Measurements from ENCODE around the gene ADORA2B.
"Not testable (repeated sequence)": the region's sequence is repeated elsewhere in the genome, so short reads cannot be mapped to it uniquely, and the experiment has no call there.

The ADORA2B gene

GRCh38 chr17:15944759-15945526, at the start of gene ADORA2B:
ADORA2B (plus strand) TSS chr17:15945130; CDS start chr17:15945249, 119 bp downstream.
- DNase-seq, result peak; percentile 80

GRCh38 chr17:15896277-15896676, 48.7 kb upstream of the ADORA2B start:
- DNase-seq, result no peak

- DNase-seq, result no peak
Observed at GRCh38 chr17:15896834-15897233, 48.1 kb upstream of the ADORA2B start.

- DNase-seq, result not testable (repeated sequence)
Observed at GRCh38 chr17:15899596-15899995, 45.3 kb upstream of the ADORA2B start.

GRCh38 chr17:15900871-15901270, 44.1 kb upstream of the ADORA2B start:
- DNase-seq, result no peak

GRCh38 chr17:15905236-15905635, 39.7 kb upstream of the ADORA2B start:
- DNase-seq, result not testable (repeated sequence)

GRCh38 chr17:15907290-15907689, 37.6 kb upstream of the ADORA2B start:
- DNase-seq, result no peak

GRCh38 chr17:15908378-15908777, 36.6 kb upstream of the ADORA2B start:
- no peak for DNase-seq

- no peak for DNase-seq
Observed at GRCh38 chr17:15909481-15909991, 35.4 kb upstream of the ADORA2B start.

- no peak for DNase-seq
Observed at GRCh38 chr17:15910791-15911190, 34.1 kb upstream of the ADORA2B start.

GRCh38 chr17:15911701-15912100, 33.2 kb upstream of the ADORA2B start:
- not testable (repeated sequence) for DNase-seq

- DNase-seq, result no peak
Observed at GRCh38 chr17:15912416-15912955, 32.4 kb upstream of the ADORA2B start.

GRCh38 chr17:15913826-15914225, 31.1 kb upstream of the ADORA2B start:
- no peak for DNase-seq

GRCh38 chr17:15914400-15915170, 30.3 kb upstream of the ADORA2B start:
- no peak for DNase-seq

- DNase-seq, result no peak
Observed at GRCh38 chr17:15915961-15916360, 29.0 kb upstream of the ADORA2B start.

- DNase-seq, result no peak
Observed at GRCh38 chr17:15917021-15917437, 27.9 kb upstream of the ADORA2B start.

- no peak for DNase-seq
Observed at GRCh38 chr17:15917438-15918027, 27.4 kb upstream of the ADORA2B start.

- DNase-seq, result no peak
Observed at GRCh38 chr17:15918261-15918660, 26.7 kb upstream of the ADORA2B start.

GRCh38 chr17:15918661-15919259, 26.2 kb upstream of the ADORA2B start:
- no peak for DNase-seq

- DNase-seq, result no peak
Observed at GRCh38 chr17:15919466-15919865, 25.5 kb upstream of the ADORA2B start.

GRCh38 chr17:15920758-15921239, 24.1 kb upstream of the ADORA2B start:
- no peak for DNase-seq

- no peak for DNase-seq
Observed at GRCh38 chr17:15921640-15922039, 23.3 kb upstream of the ADORA2B start.

- no peak for DNase-seq
Observed at GRCh38 chr17:15922586-15922985, 22.3 kb upstream of the ADORA2B start.

Measured in activated effector memory CD4-positive, alpha-beta T cell treated with anti-CD3 and anti-CD28 coated beads, Interleukin-2, amount 50 U/mL, for 16 hours (primary cell).